ENCODE measurements around the gene SHB.

GRCh38 chr9:38110476-38110875 is 41.4 kb upstream of the SHB start:
- TF ChIP-seq CTCF (conservative IDR thresholded peaks at IDR 0.05) = no peak
- TF ChIP-seq EZH2 (IDR thresholded peaks at IDR 0.05; ENCODE audit: low read depth) = no peak
